Activated CD8-positive, alpha-beta memory T cell treated with anti-CD3 and anti-CD28 coated beads, Interleukin-2, amount 50 U/mL, for 1 hour (primary cell): ENCODE data around the gene LDHAL6A.

ENCODE experiments used
- DNase-seq: peaks from one replicate; pipeline ENCODE4 v3.0.0-alpha.2; 2020; ENCODE audit errors: extremely low read depth

The LDHAL6A gene

GRCh38 chr11:18490736-18491485 is 35.3 kb downstream of the LDHAL6A start:
- no peak for DNase-seq

DNA sequence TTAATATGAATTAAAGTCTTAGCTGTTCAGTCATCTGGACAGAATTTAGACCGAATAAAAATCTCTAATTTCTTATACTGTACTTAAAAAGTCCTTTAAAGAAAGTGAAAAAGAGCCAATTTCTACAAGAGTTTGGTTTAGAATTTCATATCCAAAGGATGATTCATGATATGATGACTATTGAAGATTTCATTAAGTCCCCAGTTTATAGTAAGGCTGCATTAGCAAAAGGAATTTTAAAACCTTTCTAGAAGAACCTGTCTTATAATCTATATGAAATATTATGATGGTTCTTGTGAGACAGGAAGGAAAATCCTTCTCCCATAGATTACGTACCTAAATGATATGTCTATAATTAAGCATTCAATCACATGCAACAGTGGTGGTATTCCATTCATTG is 36.3 kb downstream of the LDHAL6A start:
- DNase-seq, result no peak

DNA sequence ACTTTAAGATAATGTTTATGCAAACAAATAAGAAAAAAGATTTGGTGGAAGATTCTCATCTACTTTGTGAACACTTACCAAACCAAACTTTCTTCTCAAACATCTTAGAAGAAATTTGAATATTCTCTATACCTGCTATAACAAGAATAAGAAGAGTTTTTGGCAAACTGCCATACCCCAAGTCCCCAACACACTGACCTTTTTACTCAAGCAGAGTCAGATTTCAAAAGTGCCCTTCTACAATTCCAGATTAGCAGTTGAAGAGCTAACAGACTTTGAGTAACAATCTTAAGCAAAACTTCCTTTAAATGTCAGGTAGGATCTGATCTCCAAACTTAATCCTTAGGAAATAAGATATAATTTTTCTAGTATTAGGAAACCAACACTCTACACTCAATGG is 37.2 kb downstream of the LDHAL6A start:
- DNase-seq, result no peak

- no peak for DNase-seq
Measured at GRCh38 chr11:18493310-18493709, 37.7 kb downstream of the LDHAL6A start.

GRCh38 chr11:18495271-18495670 is 39.6 kb downstream of the LDHAL6A start:
- DNase-seq, result no peak

DNA sequence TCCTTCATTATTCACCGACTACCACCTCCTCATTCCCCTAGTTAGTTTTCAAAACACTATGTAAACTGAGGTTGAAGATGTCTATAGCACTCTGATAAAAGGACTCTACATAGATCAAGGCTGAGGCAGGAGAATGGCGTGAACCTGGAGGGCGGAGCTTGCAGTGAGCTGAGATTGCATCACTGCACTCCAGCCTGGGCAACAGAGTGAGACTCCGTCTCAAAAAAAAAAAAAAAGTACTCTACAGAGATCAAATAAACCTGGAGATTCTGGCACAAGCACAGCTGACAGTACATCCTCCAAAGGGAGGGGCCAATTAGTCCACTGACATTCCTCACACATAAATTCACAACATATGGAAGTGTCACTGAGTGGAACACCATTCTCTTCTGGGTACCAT is 40.0 kb downstream of the LDHAL6A start:
- no peak for DNase-seq

DNA sequence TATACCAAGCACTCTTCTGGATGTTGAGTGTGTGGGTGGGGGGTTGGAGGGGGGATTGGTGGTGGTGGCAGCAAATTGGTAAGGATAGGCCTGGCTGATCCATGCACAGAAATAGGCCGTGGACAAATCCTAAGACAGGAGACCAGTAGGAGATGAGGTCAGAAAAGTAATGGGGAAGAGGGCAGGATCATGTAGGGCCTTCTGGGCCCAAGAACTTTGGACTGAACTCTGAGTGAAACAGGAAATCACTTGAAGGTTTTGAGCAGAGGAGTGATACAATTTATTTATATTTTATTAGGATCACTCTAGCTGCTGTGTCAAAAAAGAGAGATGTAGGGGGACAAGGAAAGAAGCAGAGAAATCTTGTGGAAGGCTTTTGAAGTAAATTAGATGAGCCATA is 42.4 kb downstream of the LDHAL6A start:
- DNase-seq, result no peak

DNA sequence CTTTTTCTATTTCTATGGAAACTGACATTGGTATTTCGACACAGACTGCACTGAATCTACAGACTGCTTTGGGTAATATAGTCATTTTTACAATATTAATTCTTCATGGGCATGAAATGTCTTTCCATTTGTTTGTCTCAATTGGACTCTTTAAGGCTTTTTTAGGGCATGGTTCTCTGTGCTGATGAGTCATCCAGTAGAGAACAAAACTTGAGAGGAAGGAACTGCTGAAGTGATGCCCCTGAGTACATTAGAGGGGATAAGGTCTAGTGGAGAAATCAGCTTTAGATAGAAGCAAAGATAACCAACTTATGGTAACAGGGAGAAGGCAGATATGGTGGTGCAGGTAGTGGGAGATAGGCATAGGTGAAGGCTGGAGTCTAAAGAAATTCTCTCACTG is 46.0 kb downstream of the LDHAL6A start:
- no peak for DNase-seq

- DNase-seq, result no peak
Measured at GRCh38 chr11:18502352-18502751, 46.7 kb downstream of the LDHAL6A start.

- no peak for DNase-seq
Measured at GRCh38 chr11:18521122-18521521, 65.5 kb downstream of the LDHAL6A start.

DNA sequence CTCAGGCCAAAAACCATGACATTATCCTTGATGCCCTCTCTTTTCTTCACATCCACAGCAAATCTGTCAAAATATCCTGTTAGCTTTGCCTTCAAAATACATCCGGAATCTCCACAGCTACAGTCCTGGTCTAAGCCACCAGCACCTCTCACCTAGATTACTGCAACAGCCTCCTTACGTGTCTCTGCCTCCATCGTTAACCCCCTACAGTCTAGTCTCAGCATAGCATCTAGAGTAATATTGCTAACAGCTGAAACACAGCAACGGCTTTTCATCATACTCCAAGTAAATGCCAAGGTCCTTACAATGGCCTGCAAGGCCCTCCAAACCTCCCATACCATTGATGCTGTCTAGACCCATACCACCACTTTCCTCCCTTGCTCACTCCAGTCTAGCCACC is 66.7 kb downstream of the LDHAL6A start:
- no peak for DNase-seq

DNA sequence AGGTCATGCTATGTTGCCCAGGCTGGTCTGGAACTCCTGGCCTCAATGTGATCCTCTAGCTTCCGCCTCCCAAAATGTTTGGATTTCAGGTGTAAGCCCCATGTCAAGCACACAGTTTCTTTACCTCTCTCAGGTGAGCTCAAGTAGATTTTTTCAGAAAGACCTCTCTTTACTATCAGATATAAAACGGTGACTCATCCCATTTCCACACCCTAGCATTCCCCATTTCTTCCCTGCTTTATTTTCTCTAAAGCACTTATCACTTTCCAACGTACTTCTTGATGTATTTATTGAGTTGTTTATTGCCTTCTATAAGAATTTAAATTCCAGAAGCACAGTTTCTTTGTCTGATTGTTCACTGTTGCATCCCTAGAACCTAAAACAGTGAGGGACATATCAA is 67.4 kb downstream of the LDHAL6A start:
- DNase-seq, result no peak

GRCh38 chr11:18524248-18524647 is 68.6 kb downstream of the LDHAL6A start:
- no peak for DNase-seq

GRCh38 chr11:18526130-18526520 is 70.5 kb downstream of the LDHAL6A start:
- DNase-seq, result no peak

GRCh38 chr11:18526521-18527296 is 71.1 kb downstream of the LDHAL6A start, which contains the start of gene TSG101:
Gene TSG101, minus strand, starts transcription at chr11:18526942. Its CDS starts 126 bp downstream, at chr11:18526816.
- DNase-seq, result peak; percentile 87

DNA sequence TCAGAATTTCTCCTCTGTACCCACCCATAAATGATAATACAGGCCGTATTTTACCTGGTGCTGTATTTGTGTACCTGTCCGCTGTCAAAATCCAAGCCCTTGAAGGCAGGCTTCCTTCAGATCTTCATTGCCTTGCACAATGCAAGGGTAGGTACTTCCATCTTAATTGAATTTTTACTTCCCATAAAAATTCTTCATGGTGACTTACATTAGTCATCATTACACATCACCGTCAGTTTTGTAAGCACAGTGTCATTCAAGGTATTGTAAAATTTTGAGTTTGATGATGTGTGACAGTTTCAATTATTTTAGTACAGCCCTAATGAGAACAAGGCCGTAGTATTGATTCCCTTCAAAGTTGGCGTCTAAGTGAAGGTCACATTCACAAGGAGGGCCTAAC is 71.9 kb downstream of the LDHAL6A start:
- no peak for DNase-seq
